IMR-90 (cell line): ENCODE measurements around the gene CSRNP3. TPM values are rescaled to one million over a fixed set of nuclear protein-coding genes. Genes with fewer than 3 reads are reported as not detected.

ENCODE experiments used
- ATAC-seq: fragments of 200-7000 bp; cut with Tn5 transposase; 2 replicates; pipeline ENCODE4 v1.9.1; 2020; ENCODE audit warnings: low read depth, mild to moderate bottlenecking, moderate library complexity
- BruUV-seq: library from RNA; stranded (reverse); fragments of 400-500 nt; replicated peaks from 2 replicates; lab custom pipeline; 2021; lab: Mats Ljungman, UMichigan
- CTCF ChIA-PET: fragments of 300-600 bp; formaldehyde crosslinking; extraction: SDS; loops from one replicate; lab custom pipeline; 2021; ENCODE audit warnings: antibody characterized with exemption; lab: Yijun Ruan, JAX
- POLR2A ChIA-PET: fragments of 300-600 bp; sonication (Branson Sonifier 250); formaldehyde crosslinking; loops from one replicate; lab custom pipeline; 2022; ENCODE audit warnings: antibody characterized with exemption; ENCODE audit not compliant: unreplicated experiment; lab: Charles Lee
- DNase-seq: peaks from one replicate; pipeline ENCODE4 v3.0.0; 2013
- H2AFZ ChIP-seq: replicated peaks from 2 replicates; pipeline ENCODE3; 2013; ENCODE audit warnings: low read length, mild to moderate bottlenecking; ENCODE audit not compliant: poor library complexity
- H2AK5ac ChIP-seq: 2 replicates; pipeline ENCODE4 v1.6.1; 2013; ENCODE audit warnings: low read depth, low read length, inconsistent platforms
- H2AK9ac ChIP-seq: replicated peaks from 2 replicates; pipeline ENCODE3; 2013; ENCODE audit warnings: mild to moderate bottlenecking, low read depth, low read length, moderate library complexity; ENCODE audit not compliant: poor library complexity
- H2BK120ac ChIP-seq: 2 replicates; pipeline ENCODE4 v1.6.1; 2013; ENCODE audit warnings: low read depth, low read length, inconsistent platforms
- H2BK15ac ChIP-seq: 3 replicates; pipeline ENCODE4 v1.6.1; 2013; ENCODE audit warnings: low read depth, low read length, inconsistent platforms
- H2BK20ac ChIP-seq: 2 replicates; pipeline ENCODE4 v1.6.1; 2013; ENCODE audit warnings: low read depth, mild to moderate bottlenecking, inconsistent platforms, low read length, moderate library complexity
- H2BK5ac ChIP-seq: 2 replicates; pipeline ENCODE4 v1.6.1; 2013; ENCODE audit warnings: mild to moderate bottlenecking, low read depth, low read length, inconsistent platforms; ENCODE audit not compliant: poor library complexity, severe bottlenecking
- H3K14ac ChIP-seq: replicated peaks from 2 replicates; pipeline ENCODE4 v1.6.1; 2013; ENCODE audit warnings: low read depth, low read length, inconsistent platforms
- H3K18ac ChIP-seq: 2 replicates; pipeline ENCODE4 v1.6.1; 2013; ENCODE audit warnings: low read depth, low read length, control low read depth
- H3K23ac ChIP-seq: 2 replicates; pipeline ENCODE4 v1.6.1; 2013; ENCODE audit warnings: low read depth, low read length, inconsistent platforms
- H3K27ac ChIP-seq: 2 replicates; pipeline ENCODE4 v1.5.1; 2013; ENCODE audit warnings: mild to moderate bottlenecking, control low read depth, low read length; ENCODE audit not compliant: insufficient read depth
- H3K27me3 ChIP-seq: 2 replicates; pipeline ENCODE4 v1.6.1; 2013; ENCODE audit warnings: low read length; ENCODE audit not compliant: control insufficient read depth, insufficient read depth
- H3K36me3 ChIP-seq: 2 replicates; pipeline ENCODE4 v1.6.1; 2013; ENCODE audit warnings: low read length, mixed read lengths; ENCODE audit not compliant: control insufficient read depth, insufficient read depth
- H3K4ac ChIP-seq: 2 replicates; pipeline ENCODE4 v1.6.1; 2013; ENCODE audit warnings: low read depth, low read length, inconsistent platforms
- H3K4me1 ChIP-seq: 2 replicates; pipeline ENCODE4 v1.6.1; 2013; ENCODE audit warnings: low read length, mixed read lengths; ENCODE audit not compliant: control insufficient read depth, insufficient read depth
- H3K4me2 ChIP-seq: 2 replicates; pipeline ENCODE4 v1.6.1; 2013; ENCODE audit warnings: low read depth, mild to moderate bottlenecking, control low read depth, low read length, moderate library complexity
- H3K4me3 ChIP-seq: 2 replicates; pipeline ENCODE4 v1.5.1; 2013; ENCODE audit warnings: low read depth, mild to moderate bottlenecking, control low read depth, low read length, moderate library complexity; ENCODE audit not compliant: insufficient read depth
- H3K56ac ChIP-seq: 2 replicates; pipeline ENCODE4 v1.6.1; 2013; ENCODE audit warnings: low read length, inconsistent platforms; ENCODE audit not compliant: insufficient read depth; ENCODE audit errors: extremely low read depth
- H3K79me1 ChIP-seq, 2 experiments: 2 replicates each; pipeline ENCODE4 v1.6.1; 2013; ENCODE audit warnings: low read length in 2 of 2, inconsistent platforms in 1 of 2, low read depth in 1 of 2
- H3K9ac ChIP-seq: 2 replicates; pipeline ENCODE4 v1.6.1; 2013; ENCODE audit warnings: low read depth, low read length, control low read depth
- H3K9me1 ChIP-seq: 2 replicates; pipeline ENCODE4 v1.6.1; 2013; ENCODE audit warnings: low read length, inconsistent platforms; ENCODE audit not compliant: insufficient read depth
- H3K9me3 ChIP-seq: 2 replicates; pipeline ENCODE4 v1.6.1; 2013; ENCODE audit warnings: low read length; ENCODE audit not compliant: control insufficient read depth, insufficient read depth
- H4K20me1 ChIP-seq: 2 replicates; pipeline ENCODE4 v1.6.1; 2013; ENCODE audit warnings: low read length, inconsistent platforms; ENCODE audit not compliant: insufficient read depth
- H4K5ac ChIP-seq: 2 replicates; pipeline ENCODE4 v1.6.1; 2013; ENCODE audit warnings: mild to moderate bottlenecking, low read depth, low read length, control low read depth
- H4K8ac ChIP-seq, 2 experiments: 2 replicates each; pipeline ENCODE4 v1.6.1; 2013; ENCODE audit warnings: low read depth in 2 of 2, low read length in 2 of 2, control low read depth in 1 of 2, inconsistent platforms in 1 of 2
- H4K91ac ChIP-seq: 2 replicates; pipeline ENCODE4 v1.6.1; 2013; ENCODE audit warnings: low read depth, low read length, inconsistent platforms; ENCODE audit not compliant: insufficient read depth
- BHLHE40 ChIP-seq: fragments of 150-350 bp; IDR thresholded peaks from 2 replicates; pipeline ENCODE4 v1.6.1; 2016; ENCODE audit warnings: mild to moderate bottlenecking, low read depth, low read length
- CEBPB ChIP-seq: IDR thresholded peaks from 2 replicates; pipeline ENCODE4 v1.6.1; 2012; ENCODE audit warnings: low read depth, low read length, improper control_type of control experiment
- CHD1 ChIP-seq: IDR thresholded peaks from 2 replicates; pipeline ENCODE4 v1.6.1; 2012; ENCODE audit warnings: low read depth, low read length, improper control_type of control experiment
- CTCF ChIP-seq: conservative IDR thresholded peaks from 2 replicates; pipeline ENCODE4 v1.5.1; 2012; ENCODE audit warnings: mild to moderate bottlenecking, low read depth, low read length, improper control_type of control experiment
- ELK1 ChIP-seq: fragments of 150-350 bp; IDR thresholded peaks from 2 replicates; pipeline ENCODE4 v1.6.1; 2016; ENCODE audit warnings: low read depth, mild to moderate bottlenecking, low read length, moderate library complexity, borderline replicate concordance
- FOS ChIP-seq: fragments of 150-350 bp; IDR thresholded peaks from 2 replicates; pipeline ENCODE4 v1.6.1; 2016; ENCODE audit warnings: low read depth, low read length
- MAFK ChIP-seq: IDR thresholded peaks from 2 replicates; pipeline ENCODE4 v1.6.1; 2012; ENCODE audit warnings: low read depth, low read length, improper control_type of control experiment
- MAZ ChIP-seq: IDR thresholded peaks from 2 replicates; pipeline ENCODE4 v1.6.1; 2012; ENCODE audit warnings: low read depth, mild to moderate bottlenecking, low read length, improper control_type of control experiment, moderate library complexity, borderline replicate concordance
- MXI1 ChIP-seq: IDR thresholded peaks from 2 replicates; pipeline ENCODE4 v1.6.1; 2012; ENCODE audit warnings: low read depth, mild to moderate bottlenecking, low read length, moderate library complexity, borderline replicate concordance
- NFE2L2 ChIP-seq: fragments of 150-350 bp; IDR thresholded peaks from 2 replicates; pipeline ENCODE4 v1.6.1; 2016; ENCODE audit warnings: low read depth, mild to moderate bottlenecking, low read length
- POLR2A ChIP-seq: IDR thresholded peaks from 2 replicates; pipeline ENCODE4 v1.6.1; 2012; ENCODE audit warnings: mild to moderate bottlenecking, low read depth, low read length
- RAD21 ChIP-seq: IDR thresholded peaks from 2 replicates; pipeline ENCODE4 v1.6.1; 2012; ENCODE audit warnings: low read length, improper control_type of control experiment
- RCOR1 ChIP-seq: IDR thresholded peaks from 2 replicates; pipeline ENCODE4 v1.6.1; 2012; ENCODE audit warnings: mild to moderate bottlenecking, low read length, improper control_type of control experiment; ENCODE audit not compliant: insufficient replicate concordance
- RFX5 ChIP-seq: IDR thresholded peaks from 2 replicates; pipeline ENCODE4 v1.8.0; 2012; ENCODE audit warnings: low read depth, mild to moderate bottlenecking, low read length, moderate library complexity
- SMC3 ChIP-seq: fragments of 150-350 bp; IDR thresholded peaks from 2 replicates; pipeline ENCODE4 v1.6.1; 2016; ENCODE audit warnings: low read depth, mild to moderate bottlenecking, antibody characterized with exemption, low read length, moderate library complexity
- USF2 ChIP-seq: fragments of 150-350 bp; IDR thresholded peaks from 2 replicates; pipeline ENCODE4 v1.6.1; 2017; ENCODE audit warnings: mild to moderate bottlenecking, antibody characterized with exemption, low read length, low read depth
- WGBS, 2 experiments: methylation state at CpG; one replicate each; pipeline versions ENCODE4 v1.1.5 to v1.1.7; 2013; ENCODE audit warnings: missing lambda C conversion rate in 2 of 2; ENCODE audit not compliant: insufficient read length in 1 of 2; ENCODE audit errors: extremely low coverage in 2 of 2; 5-methylcytosine and 5-hydroxymethylcytosine counted together
- dilution Hi-C: fragments of 300-500 bp; cut with HindIII; formaldehyde crosslinking; loops from one replicate; pipeline ENCODE4 v1.14.3; 2018; ENCODE audit warnings: low sequenced_read_pairs; ENCODE audit not compliant: unreplicated experiment
- in situ Hi-C: fragments of 300-500 bp; cut with MboI; formaldehyde crosslinking; loops from 3 replicates; pipeline ENCODE4 v1.14.3; 2019; ENCODE audit warnings: low sequenced_read_pairs, inconsistent platforms, mixed read lengths
- intact Hi-C: fragments of 100-400 bp; cut with micrococcal nuclease; formaldehyde crosslinking; loops from 2 replicates; pipeline ENCODE4 v1.10.0; 2022
- polyA plus RNA-seq, 3 experiments: library from polyadenylated mRNA; depleted of rRNA; stranded (reverse); fragments of >200 nt; gene quantifications; 2 replicates each; pipeline ENCODE4 v1.2.3, GENCODE V29; 2012; ENCODE audit warnings: low replicate concordance in 1 of 3
- total RNA-seq: library from RNA; depleted of rRNA; stranded (reverse); fragments of >200 nt; gene quantifications from 2 replicates; pipeline ENCODE4 v1.2.3, GENCODE V29; 2012

CSRNP3 gene
- total and polyA plus RNA-seq, 2 of the 4 experiments (the other 2 are of a cell fraction) = 0.21 to 0.72 TPM

GRCh38 chr2:165637396-165637795, 167.9 kb downstream of the CSRNP3 start:
- Histone ChIP-seq H4K20me1 (no peaks in the 10 kb centered on the region), H2AK5ac (no peak overlapping the region), H3K4me2 (no peak overlapping the region), H3K9me1 (no peaks in the 10 kb centered on the region), H3K27me3 (no peaks in the 10 kb centered on the region; the same call in 1 of the 2 replicates), H4K8ac (no peak overlapping the region), H3K27ac (no peak overlapping the region), H3K4me1 (no peaks in the 10 kb centered on the region), H2AK9ac (no peak overlapping the region), H3K9ac (no peak overlapping the region), H3K9me3 (no peaks in the 10 kb centered on the region), H3K36me3 (no peaks in the 10 kb centered on the region), H3K4ac (no peak overlapping the region), H2BK15ac (no peak overlapping the region), H3K79me1 (no peaks in the 10 kb centered on the region), H4K5ac (no peak overlapping the region), H2BK120ac (no peak overlapping the region), H2BK5ac (no peak overlapping the region), H4K91ac (no peak overlapping the region), H2BK20ac (no peak overlapping the region), H2AFZ (no peak overlapping the region), H3K4me3 (no peak overlapping the region), H3K56ac (no peak overlapping the region), H3K14ac (no peak overlapping the region), H3K23ac (no peak overlapping the region), H3K18ac (no peak overlapping the region)
- ATAC-seq (no peak), DNase-seq (no peak)
- ChIA-PET POLR2A (no interaction called here), CTCF (no interaction called here)
- in situ Hi-C loops = no loop called here
- no peak for TF ChIP-seq RCOR1
- no peak for TF ChIP-seq MAFK
- no peak for TF ChIP-seq ELK1
- no peak for TF ChIP-seq CEBPB
- TF ChIP-seq USF2 = no peak
- TF ChIP-seq CTCF = no peak
- TF ChIP-seq NFE2L2 = no peak
- TF ChIP-seq MXI1 = no peak
- TF ChIP-seq RAD21 = no peak
- TF ChIP-seq SMC3 = no peak
- TF ChIP-seq RFX5 = no peak
- TF ChIP-seq CHD1 = no peak
- no peak for TF ChIP-seq MAZ
- no peak for TF ChIP-seq POLR2A
- no peak for TF ChIP-seq BHLHE40
- no peak for TF ChIP-seq FOS
- dilution Hi-C loops = no loop called here
- no TSS peak for BruUV-seq
- whole genome bisulfite sequencing, 2 experiments = no CpG with 5 or more reads among the region's 2 CpGs
- intact Hi-C loops = no loop called here
